GM18867 (cell line): ENCODE results near the gene MYZAP.

ENCODE experiments used
- ATAC-seq: cut with Tn5 transposase; IDR thresholded peaks from one replicate; pipeline ENCODE4 v1.9.1; 2021; ENCODE audit warnings: mild to moderate bottlenecking, moderate library complexity; ENCODE audit not compliant: unreplicated experiment

The MYZAP gene

DNA sequence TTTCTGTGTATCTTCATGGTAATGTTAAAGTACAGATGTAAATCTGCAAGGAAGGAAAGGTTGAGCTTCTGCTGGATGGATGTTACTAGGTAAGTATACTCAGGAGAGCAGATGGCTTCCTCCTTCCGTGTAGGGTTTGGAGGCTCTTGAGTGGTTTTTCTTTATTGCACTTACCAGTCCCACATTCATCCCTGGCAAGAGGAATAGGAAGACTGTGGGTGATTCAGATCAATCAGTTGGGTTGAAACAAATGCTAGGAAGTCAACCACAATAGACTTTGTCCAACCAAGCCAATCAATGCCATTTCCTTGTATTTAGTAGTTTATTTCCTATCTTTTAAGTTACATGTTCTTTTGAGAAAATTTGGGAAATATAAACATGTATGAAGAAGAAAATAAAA is 26.6 kb downstream of the MYZAP start:
- no peak for ATAC-seq

DNA sequence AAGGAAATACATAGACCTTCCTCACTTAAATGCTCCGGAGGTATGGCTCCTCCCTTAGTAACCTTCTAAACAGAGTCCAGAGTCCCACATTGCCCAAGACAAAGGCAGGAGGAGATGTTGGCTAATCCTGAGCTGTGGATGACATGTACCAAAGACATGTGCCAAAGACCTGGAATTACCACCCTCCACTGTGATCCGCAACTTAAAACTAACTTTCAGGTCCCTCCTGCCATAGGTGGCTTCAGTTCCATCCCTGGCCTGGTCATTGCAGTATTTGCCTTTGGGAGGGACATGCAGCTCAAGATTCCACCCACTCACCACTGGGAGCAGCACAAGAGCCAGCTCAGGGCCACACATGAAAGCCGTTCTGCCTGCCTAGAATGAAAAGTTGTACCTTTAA is 28.0 kb downstream of the MYZAP start:
- no peak for ATAC-seq

DNA sequence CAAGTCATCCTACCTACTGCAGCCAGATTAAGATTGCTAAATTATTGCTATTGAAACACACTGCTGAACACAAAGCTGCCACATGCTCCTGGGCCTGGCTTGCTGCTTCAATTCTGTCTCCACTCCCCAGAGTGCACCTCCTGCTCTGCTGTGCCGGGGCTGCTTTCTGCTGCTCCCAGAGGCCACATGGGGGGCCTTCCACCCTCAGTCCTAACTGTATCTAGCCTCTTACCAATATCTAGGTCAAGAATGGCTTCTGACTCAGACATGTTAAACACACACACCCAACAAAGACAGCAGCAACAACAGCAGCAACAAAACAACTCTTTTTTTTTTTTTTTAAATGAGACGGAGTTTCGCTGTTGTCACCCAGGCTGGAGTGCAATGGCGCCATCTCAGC is 33.0 kb downstream of the MYZAP start:
- ATAC-seq, result no peak

DNA sequence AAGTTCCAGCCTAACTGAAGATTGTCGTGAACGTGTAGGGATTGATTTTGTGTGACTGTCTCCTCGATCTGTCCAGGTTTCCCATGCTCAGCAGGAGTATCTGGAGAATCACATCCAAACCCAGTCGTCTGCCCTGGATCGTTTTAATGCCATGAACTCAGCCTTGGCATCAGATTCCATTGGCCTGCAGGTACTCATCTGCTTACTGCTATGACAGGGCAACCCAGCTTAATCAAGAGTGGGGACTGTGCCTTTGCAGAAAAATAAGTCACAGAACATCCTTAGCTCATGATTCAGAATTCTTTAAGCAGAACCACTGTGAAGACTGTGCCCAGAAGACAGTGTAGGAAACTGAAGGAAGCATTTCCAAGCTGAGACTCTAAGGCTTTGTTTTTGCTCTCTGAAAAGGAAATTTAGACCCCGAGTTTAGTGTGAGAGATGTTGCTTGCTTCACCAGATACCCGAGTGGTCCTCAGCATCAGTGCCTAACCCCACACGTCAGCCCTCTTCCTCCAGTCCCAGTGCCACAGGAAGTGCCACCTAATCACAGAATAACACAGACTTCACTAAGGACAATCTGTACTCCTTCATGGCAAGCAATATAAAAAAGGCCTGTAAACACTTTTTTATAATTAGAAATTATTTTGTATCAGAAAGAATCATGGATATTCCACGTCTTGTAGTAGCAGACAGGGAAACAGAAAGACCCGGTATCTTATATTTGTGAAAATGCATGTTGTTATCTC is 34.2 kb downstream of the MYZAP start:
- ATAC-seq, result no peak

DNA sequence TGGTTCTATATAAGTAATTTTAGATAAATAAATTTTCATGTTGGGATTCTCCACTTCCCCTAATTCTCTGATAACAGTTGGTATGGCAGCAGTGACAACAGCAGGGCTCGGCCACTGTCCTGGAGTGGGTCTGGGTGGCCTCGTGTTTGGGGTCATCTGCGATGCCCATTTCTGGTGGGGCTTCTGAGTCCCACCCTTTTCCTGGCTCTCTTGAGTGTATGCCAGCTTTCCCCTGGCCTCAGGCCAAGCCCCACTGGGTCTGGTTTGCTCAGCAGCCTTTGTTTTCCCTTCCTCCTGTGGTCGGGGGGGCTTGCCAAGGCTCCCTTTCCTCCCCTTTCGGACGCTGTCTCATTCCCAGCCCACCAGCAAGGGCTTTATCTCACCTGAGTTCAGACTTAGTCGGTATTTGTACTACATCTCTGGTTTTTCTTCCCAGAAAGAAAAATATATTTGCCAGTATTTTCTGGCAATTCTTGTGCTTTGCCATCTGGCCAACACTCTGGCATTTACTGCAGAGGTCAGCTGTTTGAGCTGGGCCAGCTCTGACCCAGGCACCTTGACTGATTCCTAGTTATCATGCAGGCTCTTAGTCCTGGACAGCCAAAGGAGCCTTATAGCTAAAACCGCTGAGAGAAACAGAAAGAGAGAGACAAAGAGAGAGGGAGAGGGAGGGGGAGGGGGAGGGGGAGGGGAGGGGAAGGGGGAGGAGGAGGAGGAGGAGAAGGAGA is 35.2 kb downstream of the MYZAP start:
- no peak for ATAC-seq

DNA sequence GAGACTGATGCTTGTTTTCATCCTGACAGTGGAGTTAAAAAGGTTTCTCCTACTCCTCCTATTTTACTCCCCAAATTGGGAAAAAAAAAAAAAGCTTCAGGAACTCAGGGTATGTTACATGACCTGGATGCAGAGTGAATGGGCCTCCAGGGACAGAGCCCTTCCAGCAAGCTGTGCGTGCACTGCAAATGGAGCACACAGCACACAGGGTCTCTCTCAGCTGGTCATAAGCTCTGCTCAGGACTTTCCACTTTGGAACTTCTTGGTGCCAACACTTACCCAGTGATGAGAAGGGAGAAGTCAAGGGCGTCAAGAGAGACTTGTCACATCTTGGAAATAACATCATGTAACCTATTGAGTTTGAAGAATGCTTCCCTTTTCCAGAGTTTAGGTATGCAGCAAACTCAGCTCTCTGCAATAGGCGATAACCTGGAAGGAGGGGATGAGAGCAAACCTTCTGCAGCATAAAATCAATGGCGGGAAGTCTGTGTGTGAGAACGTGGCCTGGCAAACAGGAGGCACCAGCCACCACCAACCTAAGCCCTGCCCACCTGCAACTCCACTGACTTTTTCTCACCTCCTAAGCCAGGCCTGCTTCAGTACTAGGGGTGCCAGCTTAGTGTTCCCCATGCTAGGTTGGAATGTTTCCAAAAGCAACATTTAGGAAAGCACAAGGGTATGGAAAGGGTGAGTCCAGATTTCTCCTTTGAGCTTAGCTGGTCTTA is 39.8 kb downstream of the MYZAP start:
- ATAC-seq, result no peak

DNA sequence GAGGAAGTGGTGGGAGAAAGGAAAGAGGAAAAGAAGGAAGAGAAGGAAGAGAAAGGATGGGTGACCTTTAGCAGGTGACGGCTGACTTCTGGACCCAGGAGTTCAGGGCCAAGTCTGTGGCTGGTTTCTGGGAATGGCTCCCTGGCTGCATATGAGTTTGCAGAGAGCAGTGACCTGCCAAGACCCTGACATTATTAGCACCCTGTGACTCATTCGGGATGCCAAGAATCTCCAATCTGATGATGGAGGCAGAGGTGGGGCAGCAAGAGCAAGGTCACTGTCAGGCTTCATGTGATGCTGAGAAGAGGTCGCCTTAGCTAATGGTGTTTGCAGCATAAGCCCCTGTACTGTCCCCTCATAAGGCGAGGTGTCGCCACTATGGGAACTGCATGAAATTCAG is 42.6 kb downstream of the MYZAP start:
- ATAC-seq, result no peak

DNA sequence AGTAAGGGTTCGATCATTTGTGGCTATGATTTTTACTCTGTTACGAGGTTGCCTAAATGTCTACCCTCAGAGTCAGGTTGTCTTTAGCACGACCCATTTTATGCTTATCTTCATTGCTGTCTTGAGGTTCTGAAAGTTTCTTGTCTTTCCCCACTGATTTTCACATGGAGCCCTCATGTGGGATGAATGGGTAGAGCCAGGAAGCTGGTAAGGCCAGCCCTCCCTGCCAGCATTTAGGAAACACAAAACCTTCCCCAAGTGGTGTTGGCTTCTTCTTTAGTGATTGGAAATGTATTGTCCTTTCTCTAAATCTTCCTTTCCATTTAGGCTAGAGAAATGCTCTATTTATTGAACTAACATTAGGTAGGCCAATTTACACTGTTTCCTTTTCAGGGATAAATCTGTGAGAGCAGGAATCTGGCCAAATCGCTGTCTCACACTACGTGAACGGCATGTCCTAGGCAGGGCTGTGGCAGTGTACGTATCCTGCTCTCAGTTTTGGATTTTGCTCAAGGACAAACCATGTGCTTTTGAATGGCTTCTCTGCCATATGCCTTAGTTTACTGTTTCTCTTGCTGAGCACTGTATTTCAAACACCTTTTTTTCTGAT is 43.7 kb downstream of the MYZAP start:
- ATAC-seq, result no peak

DNA sequence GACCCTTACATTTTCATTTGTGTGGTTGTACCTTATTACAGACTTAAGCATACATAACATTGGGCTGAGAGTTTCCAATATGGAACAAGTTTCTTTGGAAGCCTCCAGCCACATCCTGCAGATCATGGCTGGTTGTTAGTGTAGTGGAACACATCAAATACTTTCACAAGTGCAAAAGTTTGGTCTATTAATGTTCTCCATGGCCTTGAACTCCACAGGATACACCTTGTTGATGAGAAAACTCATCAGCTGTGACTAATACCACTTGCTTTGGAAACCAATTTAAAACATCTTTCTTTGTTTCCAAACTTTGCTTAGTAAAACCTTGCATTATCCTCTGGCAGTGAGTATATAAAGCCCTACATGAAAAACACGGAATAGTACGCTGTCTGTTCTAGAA is 46.1 kb downstream of the MYZAP start:
- no peak for ATAC-seq

DNA sequence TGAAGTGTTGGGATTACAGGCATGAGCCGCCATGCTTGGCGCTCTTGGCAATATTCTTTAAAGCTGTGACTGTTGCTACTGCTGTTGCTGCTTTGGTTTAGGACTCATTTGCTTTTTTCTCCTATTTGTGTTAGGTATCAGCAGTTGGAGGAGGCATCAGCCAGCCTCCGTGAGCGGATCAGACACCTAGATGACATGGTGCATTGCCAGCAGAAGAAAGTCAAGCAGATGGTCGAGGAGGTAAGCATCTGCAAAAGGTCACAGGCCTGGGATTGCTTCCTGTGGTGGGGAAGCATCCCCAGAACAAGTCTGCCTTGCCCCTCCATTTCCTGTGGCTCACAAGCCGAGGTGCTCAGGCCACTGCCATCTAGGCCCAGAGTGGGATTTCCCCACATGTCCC is 47.6 kb downstream of the MYZAP start:
- no peak for ATAC-seq

DNA sequence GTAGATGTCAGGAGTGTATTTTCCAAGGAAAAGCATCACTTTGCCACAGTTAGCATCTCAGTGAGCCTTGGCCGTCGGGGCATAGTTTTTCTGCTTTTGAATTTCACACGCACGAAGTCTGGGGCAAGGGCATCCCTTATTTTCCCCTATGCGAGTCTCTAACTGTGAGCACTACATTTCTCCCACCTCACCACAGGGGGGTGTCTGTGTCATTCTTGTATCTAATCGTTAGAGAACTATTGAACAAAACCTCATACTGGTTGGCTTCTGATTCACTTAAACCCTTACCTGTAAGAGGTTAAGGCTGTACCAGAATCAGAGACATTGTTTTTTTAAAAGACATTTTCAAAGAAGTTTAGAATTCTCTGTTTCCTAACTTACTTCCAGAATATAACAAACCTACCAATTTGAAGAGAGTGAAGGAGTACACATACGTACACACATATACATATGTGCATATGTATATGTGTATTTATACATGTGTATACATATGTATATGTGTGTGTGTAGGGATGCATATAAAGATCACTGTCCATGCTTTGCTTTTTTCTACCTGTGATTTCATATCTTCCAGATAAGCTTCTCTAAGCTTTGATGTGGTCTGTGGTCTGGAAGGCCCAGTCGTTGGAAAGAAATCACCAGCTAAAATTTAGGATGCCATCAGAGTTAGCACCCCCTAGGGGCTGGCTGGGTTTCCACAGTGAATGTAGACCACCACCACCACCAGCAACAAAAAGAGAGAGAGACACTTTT is 49.4 kb downstream of the MYZAP start:
- ATAC-seq, result no peak

DNA sequence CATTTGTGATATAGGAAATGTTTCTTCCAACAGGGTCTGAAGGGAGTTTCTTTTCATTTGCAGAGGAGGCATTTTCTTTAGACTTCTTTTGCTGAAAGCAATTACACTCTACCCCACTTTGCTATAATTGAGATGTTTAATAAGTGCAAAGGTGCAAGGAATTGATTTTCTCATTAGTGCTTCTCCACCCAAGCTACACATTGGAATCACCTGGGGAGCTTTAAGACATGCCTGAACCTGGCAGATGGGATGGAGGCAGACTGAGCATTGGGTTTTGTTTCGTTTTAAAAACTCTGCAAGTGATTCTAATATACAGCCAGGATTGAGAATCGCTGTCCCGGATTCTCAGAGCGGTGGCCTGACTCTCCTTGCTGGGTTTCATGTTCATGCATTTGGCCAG is 52.1 kb downstream of the MYZAP start:
- ATAC-seq, result no peak

DNA sequence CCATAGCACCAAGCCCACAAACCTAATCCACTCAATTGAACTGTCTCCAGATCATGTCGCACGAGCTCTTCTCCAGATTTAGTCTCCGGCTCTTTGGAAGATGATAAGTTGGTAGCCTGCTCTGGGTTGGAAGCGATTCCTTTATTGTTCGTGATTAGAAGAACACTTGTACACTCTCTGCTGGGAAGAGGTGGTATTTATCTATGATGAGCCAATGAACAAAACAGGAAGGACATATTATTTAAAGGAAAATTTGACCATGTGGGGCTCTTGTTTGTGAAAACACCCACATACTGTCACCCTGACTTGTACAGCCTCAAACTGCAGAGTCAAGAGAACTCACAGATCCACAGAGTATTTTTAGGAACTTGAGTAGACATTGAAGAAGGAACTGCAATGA is 54.4 kb downstream of the MYZAP start:
- ATAC-seq, result no peak

DNA sequence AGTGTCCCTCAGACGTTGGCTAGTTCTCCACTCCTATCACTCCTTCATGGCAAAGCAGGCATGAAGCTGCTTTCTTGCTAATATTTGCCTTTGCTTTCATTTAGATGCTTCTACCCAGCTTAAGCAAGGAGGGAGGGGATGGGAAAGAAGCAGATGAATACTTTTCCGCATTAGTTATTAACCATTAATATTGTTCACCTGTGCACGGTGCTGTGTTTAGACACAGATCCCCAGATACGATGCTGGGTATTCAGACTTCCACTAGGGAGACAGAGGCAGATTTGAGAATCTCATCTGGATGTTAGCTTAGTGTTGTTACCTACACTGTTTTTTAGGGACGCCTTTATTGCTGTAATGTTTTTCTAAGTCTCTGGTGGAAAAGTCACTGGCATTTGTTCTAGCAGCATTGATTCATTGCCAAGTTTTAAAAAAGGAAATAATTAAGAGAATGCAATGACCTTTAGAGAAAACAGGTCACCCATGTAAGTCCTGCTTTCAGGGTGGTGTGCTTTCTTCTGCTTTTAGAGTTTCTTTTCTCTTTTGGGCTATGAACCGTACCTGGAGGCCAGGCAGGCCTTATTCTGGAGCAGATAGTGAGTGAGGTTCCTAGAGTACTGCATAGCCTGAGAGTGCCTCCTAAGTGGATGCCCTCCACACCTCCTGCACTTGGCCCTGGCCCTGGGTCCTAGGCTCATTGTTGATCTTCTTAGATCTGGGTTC is 55.5 kb downstream of the MYZAP start:
- no peak for ATAC-seq

DNA sequence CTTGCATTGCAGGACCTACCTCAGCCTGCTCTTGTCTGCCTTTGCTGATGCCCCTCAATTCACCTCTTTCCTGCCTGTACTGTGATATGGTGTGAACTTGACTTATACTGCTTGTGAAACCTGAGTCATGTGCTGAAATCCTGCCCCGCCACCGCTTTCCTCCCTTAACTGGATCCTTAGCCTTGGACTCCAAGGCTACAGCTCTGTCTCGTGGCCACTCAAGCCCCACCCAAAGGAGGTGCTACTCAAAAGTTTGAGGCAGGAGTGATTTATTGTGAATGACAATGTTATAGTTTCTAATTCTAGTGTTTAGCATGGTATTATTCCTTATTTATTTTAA is 56.1 kb downstream of the MYZAP start:
- no peak for ATAC-seq

DNA sequence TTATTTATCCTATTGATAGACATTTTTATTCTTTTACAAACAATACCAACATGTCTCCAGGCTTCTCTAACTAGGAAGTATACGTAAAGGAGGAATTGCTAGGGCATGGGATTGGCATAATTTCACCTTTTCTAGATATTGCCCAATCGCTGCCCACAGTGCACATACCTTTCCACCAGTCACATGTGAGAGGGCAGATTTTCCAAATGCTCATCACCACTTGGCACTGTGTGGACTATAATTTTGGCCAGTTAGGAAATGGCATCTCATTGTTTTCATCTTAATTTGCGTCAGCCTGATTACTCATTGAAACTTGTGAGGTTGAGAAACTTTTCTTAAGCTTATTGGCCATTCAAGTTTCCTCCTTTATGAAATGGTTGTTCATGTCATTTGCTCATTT is 57.4 kb downstream of the MYZAP start:
- no peak for ATAC-seq

DNA sequence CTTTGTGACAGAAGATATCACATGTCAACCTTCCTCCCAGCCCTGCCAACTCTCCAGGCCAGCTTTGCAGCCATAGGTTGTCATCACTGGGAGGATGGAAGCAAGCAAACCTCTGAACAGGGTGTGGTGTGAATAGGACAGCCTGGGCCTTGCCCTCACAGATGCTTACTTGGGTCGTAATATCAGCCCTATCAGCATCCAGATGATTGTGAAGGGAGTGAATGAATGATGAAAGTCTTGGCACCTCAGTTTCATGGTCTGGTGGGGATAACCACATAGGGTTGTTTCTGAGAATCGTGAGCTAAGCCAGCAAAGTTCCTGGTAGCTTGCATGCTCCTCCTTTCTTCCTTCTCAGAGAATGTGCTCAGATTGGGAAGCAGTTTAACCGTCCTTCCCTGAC is 59.7 kb downstream of the MYZAP start:
- ATAC-seq, result no peak

DNA sequence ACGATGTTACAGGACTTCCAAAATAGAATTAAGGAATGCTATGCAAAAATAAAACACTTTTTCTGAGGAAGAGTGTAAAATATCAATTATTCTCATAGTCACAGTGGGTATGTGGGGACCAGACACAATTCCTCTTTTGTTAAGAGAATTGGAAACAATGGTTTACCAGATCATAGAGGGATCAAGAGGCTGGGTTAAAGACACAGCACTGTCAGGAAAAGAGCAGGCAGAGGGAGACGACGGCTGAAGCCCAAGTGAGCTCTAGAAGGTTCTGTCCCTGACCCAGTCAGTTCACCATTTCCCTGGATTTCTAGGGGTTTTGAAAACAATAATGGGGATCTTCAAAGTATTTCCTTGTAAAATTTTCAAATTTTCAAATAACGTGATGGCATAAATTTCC is 60.8 kb downstream of the MYZAP start:
- ATAC-seq, result no peak

DNA sequence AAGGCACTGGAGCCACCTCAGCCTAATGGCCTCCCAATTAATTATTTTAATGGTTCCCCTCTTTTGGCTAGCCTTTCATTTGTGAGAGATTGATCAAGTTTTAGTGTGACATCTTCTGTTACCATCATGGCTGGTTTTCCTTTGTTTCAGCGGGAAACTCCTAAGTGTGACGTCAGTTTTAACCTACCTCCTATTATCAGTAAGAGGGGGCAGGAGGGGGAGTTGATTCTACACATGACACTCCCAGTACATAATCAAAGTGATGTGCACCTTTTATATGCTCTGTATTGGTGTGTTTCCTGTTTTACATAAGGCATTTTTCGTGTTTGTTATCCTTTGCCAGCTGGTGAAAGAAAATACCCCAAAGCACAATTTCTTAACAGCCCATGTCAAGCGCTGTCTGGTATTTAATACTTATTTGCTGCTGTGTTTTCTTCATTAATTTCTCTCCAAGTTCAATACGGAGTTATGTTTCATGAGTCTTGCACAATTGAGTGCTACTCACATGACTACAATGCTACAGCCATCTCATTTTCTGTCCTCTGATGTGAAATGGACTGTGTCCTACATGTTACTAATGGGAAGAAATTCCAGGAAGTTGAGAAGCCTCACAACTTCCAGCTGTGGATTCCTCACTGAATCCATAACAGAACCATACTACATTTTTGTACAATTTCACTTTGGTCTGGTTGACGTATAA is 62.6 kb downstream of the MYZAP start:
- no peak for ATAC-seq

DNA sequence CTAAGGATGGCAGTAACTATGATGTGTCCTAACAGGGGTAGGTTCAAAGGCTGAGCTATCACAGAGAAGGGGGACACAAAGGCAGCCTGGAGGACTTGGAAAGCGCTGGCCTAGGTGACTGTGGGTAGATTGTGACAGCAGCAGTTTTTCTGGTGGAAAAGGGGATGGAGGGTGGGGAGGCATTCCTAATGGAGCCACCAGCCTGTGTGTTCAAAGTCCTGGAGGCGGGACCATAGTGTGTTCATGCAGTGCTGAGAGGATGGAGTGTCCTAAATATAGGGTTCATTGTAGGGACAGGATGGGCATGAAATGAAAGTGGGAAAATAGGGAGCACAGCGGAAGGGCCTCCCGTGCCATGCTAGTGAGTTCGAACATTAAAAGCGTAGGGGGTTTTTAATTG is 63.3 kb downstream of the MYZAP start:
- ATAC-seq, result no peak
